Central memory CD4-positive, alpha-beta T cell (primary cell): ENCODE measurements around the gene PEPD.
"Not testable (repeated sequence)": the region's sequence is repeated elsewhere in the genome, so short reads cannot be mapped to it uniquely, and the experiment has no call there.

ENCODE experiments used
- DNase-seq: peaks from one replicate; pipeline ENCODE4 v3.0.0; 2022
- total RNA-seq, 3 experiments: gene quantifications; one replicate each; lab custom pipeline; 2026; lab: John Stamatoyannopoulos, UW

Gene PEPD
- total RNA-seq: 24.5 to 53.8 (median 44.6) reads per million in 3 experiments

GRCh38 chr19:33521480-33522370 is at the start of gene PEPD:
Gene PEPD (minus strand): TSS chr19:33521791. CDS start chr19:33521760, 31 bp downstream.
- DNase-seq: peak; percentile 64

DNA sequence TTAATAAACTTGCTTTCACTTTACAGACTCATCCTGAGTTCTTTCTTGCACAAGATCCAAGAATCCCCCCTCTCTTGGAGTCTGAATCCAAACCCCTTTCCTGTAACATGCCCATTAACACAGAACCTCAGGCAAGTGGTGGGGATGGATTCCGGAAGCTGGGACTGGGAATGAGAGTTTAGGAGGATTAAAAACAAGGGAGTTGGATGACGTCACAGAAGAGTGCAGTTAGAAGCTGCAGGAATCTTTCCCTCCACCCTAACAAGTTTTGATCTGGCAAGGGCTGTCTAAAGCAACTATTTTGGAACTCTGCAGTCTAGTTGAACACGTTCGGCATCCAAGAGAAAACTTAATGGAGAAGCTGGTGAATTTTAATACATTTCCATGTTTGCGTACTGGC is 48.2 kb upstream of the PEPD start:
- no peak for DNase-seq

GRCh38 chr19:33568706-33569105 is 47.1 kb upstream of the PEPD start:
- no peak for DNase-seq

- no peak for DNase-seq
Observed at GRCh38 chr19:33564836-33565338, 43.3 kb upstream of the PEPD start.

DNA sequence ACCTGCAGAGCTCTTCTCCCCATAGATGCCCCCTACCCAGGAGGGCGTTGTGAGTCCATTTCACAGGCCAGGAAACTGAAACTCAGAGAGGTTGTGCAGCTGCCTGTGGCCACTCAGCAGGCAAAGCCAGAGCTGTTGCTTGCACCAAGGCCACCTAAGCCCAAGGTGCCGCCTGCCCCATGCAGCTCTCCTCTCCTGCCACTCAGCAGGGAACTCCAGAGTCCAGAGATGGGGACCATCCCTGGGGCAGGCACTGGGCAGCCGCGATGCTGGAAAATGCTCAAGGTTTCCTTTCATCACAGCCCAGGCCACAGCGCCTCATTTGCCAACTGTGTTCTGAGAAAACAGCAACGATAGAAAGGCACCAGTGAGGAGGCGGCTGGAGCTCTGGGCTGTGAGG is 41.0 kb upstream of the PEPD start:
- DNase-seq: no peak

GRCh38 chr19:33561666-33562065 is 40.1 kb upstream of the PEPD start:
- DNase-seq: not testable (repeated sequence)

DNA sequence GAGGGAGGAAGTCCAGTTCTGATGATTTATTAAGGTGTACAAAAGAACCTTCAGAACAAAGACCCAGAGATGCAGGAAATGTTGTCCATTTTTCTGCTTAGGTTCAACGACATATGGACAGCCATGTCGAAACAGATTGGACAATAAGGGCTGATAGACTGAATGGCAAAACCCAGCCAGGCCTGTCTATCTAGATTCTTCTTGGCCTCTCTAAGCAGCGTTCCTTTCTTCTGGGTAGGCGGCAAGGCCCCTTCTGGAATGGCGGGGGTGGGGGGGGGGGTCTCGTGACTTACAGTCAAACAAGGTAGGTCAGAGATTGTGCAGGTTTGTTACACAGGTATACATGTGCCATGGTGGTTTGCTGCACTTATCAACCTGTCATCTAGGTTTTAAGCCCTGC is 39.7 kb upstream of the PEPD start:
- DNase-seq: no peak

DNA sequence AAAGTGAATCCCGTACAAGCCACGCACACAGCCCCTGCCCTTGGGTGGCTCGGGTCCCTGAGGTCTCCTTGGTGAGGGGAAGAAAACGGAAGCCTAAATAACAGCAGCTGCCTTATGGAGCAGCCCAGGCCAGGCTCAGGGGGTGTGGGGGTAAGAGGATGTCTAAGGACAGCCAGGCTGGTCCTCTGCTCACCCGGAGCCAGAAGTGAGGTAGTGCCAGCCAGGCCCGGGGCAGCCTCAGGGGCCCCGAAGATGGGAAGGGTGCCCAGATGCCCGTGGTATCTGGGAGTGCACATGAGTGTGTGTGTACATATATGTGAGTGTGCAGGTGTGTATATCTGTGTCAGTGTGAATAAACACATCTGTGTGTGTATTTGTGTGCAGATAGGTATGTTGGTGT is 38.4 kb upstream of the PEPD start:
- no peak for DNase-seq

- DNase-seq: no peak
Observed at GRCh38 chr19:33558856-33559255, 37.3 kb upstream of the PEPD start.

GRCh38 chr19:33558151-33558550 is 36.6 kb upstream of the PEPD start:
- DNase-seq: no peak

DNA sequence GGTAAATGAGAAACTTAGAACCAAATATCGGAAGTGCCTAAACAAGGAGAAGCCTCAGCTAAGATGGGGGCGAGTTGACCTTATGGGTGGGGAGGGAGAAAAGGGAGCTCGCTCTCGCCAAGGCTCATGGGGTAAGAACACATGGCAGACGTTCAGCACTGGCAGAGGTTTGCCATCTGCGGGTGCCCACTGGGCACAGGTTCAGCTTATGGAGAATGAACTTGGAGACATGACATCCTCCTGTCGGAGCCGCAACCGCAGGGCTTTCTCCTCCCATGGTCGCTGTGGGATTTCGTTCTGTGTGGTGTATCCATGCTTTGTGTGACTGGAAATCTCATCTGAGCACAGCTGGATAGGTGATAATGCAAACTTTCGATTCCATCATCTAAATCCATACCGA is 36.1 kb upstream of the PEPD start:
- no peak for DNase-seq

GRCh38 chr19:33557196-33557595 is 35.6 kb upstream of the PEPD start:
- no peak for DNase-seq

- DNase-seq: no peak
Observed at GRCh38 chr19:33556261-33556660, 34.7 kb upstream of the PEPD start.

GRCh38 chr19:33555726-33556125 is 34.1 kb upstream of the PEPD start:
- not testable (repeated sequence) for DNase-seq

DNA sequence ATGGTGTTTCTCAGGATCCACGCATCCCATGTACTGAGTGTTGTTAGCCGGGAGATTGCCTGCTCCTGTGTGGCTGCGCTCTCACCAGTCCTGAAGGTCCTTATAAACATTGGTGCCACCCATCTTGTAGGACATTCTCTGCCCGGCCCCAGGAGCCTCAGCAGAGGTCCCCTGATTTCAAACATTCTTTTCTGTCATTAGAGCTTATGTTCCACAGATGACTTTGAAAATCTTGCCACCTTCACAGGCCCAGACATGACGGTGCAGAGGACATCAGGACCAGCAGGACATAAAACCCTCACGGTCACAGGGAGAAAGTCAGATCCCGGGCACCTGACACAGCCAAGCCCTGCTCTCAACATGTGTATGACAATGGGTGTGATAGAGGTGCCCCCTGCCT is 33.2 kb upstream of the PEPD start:
- DNase-seq: no peak

DNA sequence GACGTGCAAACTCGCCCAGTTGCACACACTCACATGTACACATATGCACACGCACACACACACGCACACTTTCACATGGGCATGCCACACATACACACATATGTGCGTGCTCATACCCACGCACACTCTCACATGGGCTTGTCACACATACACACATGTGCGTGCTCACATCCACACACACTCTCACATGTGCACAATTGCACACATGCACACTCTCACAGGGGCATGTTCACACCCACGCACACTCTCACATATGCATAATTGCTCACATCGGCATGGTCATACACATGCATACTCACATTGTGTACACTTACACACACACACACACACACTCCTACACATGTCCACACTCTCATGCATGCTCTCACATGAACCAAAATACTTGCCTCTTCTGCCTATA is 32.8 kb upstream of the PEPD start:
- no peak for DNase-seq

- no peak for DNase-seq
Observed at GRCh38 chr19:33553530-33554310, 32.1 kb upstream of the PEPD start.

DNA sequence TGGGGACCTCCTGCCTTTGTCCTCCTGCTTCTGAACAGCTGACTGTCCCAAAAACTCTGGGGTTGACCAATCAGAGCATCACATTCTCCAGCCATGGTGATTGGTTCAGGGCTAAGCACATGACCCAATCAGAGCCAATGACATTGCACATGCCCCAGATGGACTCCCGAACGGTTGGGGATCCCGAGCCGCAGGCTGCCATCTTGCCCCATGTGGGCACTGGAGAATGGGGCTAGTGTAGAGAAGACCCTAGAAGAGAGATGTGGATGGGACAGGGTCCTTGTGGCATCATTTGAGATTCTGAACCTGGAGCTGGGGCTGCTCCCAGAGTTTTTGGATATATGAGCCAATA is 31.3 kb upstream of the PEPD start:
- no peak for DNase-seq

- DNase-seq: no peak
Observed at GRCh38 chr19:33552191-33552927, 30.8 kb upstream of the PEPD start.

DNA sequence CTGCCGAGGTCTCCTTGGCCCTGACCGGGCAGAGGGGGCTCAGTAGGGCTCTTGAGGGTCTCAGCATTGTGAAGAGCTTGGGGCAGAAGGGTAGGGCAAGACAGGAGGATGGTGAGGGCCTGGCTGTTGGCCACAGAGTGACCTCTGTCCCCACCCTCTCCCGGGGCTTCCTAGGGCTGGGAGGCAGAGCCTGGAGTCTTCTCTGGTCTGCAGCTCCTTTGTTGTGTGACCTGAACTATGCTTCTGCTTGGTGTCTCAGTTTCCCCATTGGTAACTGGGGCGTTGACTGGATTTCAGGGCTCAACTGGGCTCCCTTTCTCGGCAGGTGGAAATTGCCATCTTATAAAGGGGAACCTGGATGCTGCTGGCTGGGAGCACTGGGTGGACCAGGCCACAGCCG is 30.1 kb upstream of the PEPD start:
- no peak for DNase-seq

GRCh38 chr19:33550768-33551167 is 29.2 kb upstream of the PEPD start:
- DNase-seq: no peak

GRCh38 chr19:33547676-33548075 is 26.1 kb upstream of the PEPD start:
- DNase-seq: no peak

DNA sequence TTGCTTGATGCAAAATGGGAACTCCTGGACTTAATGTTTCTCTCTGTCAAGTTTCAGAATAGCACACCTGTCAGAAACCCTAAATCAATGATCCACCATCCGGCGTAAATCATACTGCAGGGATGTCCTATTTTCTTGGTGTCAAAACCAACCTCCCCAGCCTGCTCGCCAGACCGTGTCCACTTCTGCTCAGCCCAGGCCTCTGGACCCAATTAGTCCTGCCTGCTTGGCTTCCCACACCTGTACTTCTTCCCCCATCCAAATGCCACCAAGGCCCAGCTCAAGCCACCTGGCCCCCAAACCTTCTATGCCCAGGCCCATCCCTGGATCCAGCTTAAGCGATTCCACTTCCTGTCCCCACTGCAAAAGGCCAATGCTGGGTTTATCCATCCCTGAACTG is 25.1 kb upstream of the PEPD start:
- no peak for DNase-seq
